H9 (cell line): ENCODE measurements around the gene RARB. TPM values are rescaled to one million over a fixed set of nuclear protein-coding genes. Genes with fewer than 3 reads are reported as not detected.

Source experiments
- DNase-seq: peaks from one replicate; pipeline ENCODE4 v3.0.0-alpha.2; 2017
- H2AFZ ChIP-seq: one replicate; pipeline ENCODE4 v1.6.1; 2013; ENCODE audit warnings: mild to moderate bottlenecking, low read length, control low read depth, moderate library complexity
- H2AK5ac ChIP-seq: 2 replicates; pipeline ENCODE4 v1.6.1; 2013; ENCODE audit warnings: low read length, control low read depth, mixed read lengths; ENCODE audit not compliant: insufficient read length
- H2BK120ac ChIP-seq: one replicate; pipeline ENCODE4 v1.6.1; 2013; ENCODE audit warnings: low read depth, mild to moderate bottlenecking, low read length, control low read depth, inconsistent platforms; ENCODE audit not compliant: poor library complexity, severe bottlenecking
- H2BK12ac ChIP-seq: 2 replicates; pipeline ENCODE4 v1.6.1; 2013; ENCODE audit warnings: low read length, control low read depth, mixed read lengths, low read depth; ENCODE audit not compliant: insufficient read length
- H2BK15ac ChIP-seq: 2 replicates; pipeline ENCODE4 v1.6.1; 2013; ENCODE audit warnings: low read depth, low read length, control low read depth
- H2BK20ac ChIP-seq: one replicate; pipeline ENCODE4 v1.6.1; 2013; ENCODE audit warnings: low read depth, mild to moderate bottlenecking, low read length, control low read depth, inconsistent platforms; ENCODE audit not compliant: poor library complexity, severe bottlenecking
- H2BK5ac ChIP-seq: 2 replicates; pipeline ENCODE4 v1.6.1; 2013; ENCODE audit warnings: low read length, control low read depth, mixed read lengths; ENCODE audit not compliant: insufficient read length
- H3K14ac ChIP-seq: 2 replicates; pipeline ENCODE4 v1.6.1; 2013; ENCODE audit warnings: low read length, control low read depth; ENCODE audit not compliant: insufficient read depth
- H3K18ac ChIP-seq: 2 replicates; pipeline ENCODE4 v1.6.1; 2013; ENCODE audit warnings: low read depth, mild to moderate bottlenecking, mixed read lengths, low read length, control low read depth; ENCODE audit not compliant: insufficient read length
- H3K23ac ChIP-seq: 2 replicates; pipeline ENCODE4 v1.6.1; 2013; ENCODE audit warnings: low read length, control low read depth, mixed read lengths, low read depth; ENCODE audit not compliant: insufficient read length
- H3K23me2 ChIP-seq: 2 replicates; pipeline ENCODE4 v1.6.1; 2013; ENCODE audit warnings: low read depth, mild to moderate bottlenecking, mixed read lengths, low read length, control low read depth; ENCODE audit not compliant: insufficient read length, poor library complexity, severe bottlenecking
- H3K27ac ChIP-seq: 2 replicates; pipeline ENCODE4 v1.5.1; 2013; ENCODE audit warnings: low read length, control low read depth, mixed read lengths, low read depth; ENCODE audit not compliant: insufficient read length
- H3K27me3 ChIP-seq: 2 replicates; pipeline ENCODE4 v1.6.1; 2013; ENCODE audit warnings: low read length, control low read depth, inconsistent platforms; ENCODE audit not compliant: insufficient read depth
- H3K4ac ChIP-seq: 2 replicates; pipeline ENCODE4 v1.6.1; 2013; ENCODE audit warnings: low read depth, mild to moderate bottlenecking, control low read depth, inconsistent platforms, low read length, moderate library complexity
- H3K4me1 ChIP-seq: 2 replicates; pipeline ENCODE4 v1.6.1; 2013; ENCODE audit warnings: low read length, control low read depth, inconsistent platforms; ENCODE audit not compliant: insufficient read depth
- H3K4me2 ChIP-seq: 2 replicates; pipeline ENCODE4 v1.6.1; 2013; ENCODE audit warnings: low read length, control low read depth, mixed read lengths; ENCODE audit not compliant: insufficient read length, insufficient read depth
- H3K56ac ChIP-seq: 2 replicates; pipeline ENCODE4 v1.6.1; 2013; ENCODE audit warnings: low read depth, mild to moderate bottlenecking, mixed read lengths, low read length, control low read depth; ENCODE audit not compliant: insufficient read length
- H3K79me1 ChIP-seq: 2 replicates; pipeline ENCODE4 v1.6.1; 2013; ENCODE audit warnings: low read depth, mild to moderate bottlenecking, moderate library complexity, low read length, control low read depth, inconsistent platforms; ENCODE audit not compliant: insufficient read depth, poor library complexity, severe bottlenecking
- H3K79me2 ChIP-seq: 2 replicates; pipeline ENCODE4 v1.6.1; 2013; ENCODE audit warnings: low read length, control low read depth, inconsistent platforms; ENCODE audit not compliant: insufficient read depth
- H3K9ac ChIP-seq: 2 replicates; pipeline ENCODE4 v1.6.1; 2013; ENCODE audit warnings: low read length, control low read depth, mixed read lengths; ENCODE audit not compliant: insufficient read length; ENCODE audit errors: extremely low read depth
- H3K9me3 ChIP-seq: one replicate; pipeline ENCODE4 v1.6.1; 2013; ENCODE audit warnings: low read depth, low read length, inconsistent platforms; ENCODE audit not compliant: control insufficient read depth
- H3T11ph ChIP-seq: one replicate; pipeline ENCODE4 v1.6.1; 2013; ENCODE audit warnings: mild to moderate bottlenecking, low read length, control low read depth, inconsistent platforms
- H4K20me1 ChIP-seq: one replicate; pipeline ENCODE4 v1.6.1; 2013; ENCODE audit not compliant: control insufficient read depth, insufficient read length, insufficient read depth
- H4K5ac ChIP-seq: 2 replicates; pipeline ENCODE4 v1.6.1; 2013; ENCODE audit warnings: low read depth, mild to moderate bottlenecking, mixed read lengths, low read length, control low read depth; ENCODE audit not compliant: insufficient read length
- H4K8ac ChIP-seq: replicated peaks from 2 replicates; pipeline ENCODE4 v1.6.1; 2013; ENCODE audit warnings: low read length, control low read depth, mixed read lengths, low read depth; ENCODE audit not compliant: insufficient read length
- H4K91ac ChIP-seq: 2 replicates; pipeline ENCODE4 v1.6.1; 2013; ENCODE audit warnings: low read depth, mild to moderate bottlenecking, moderate library complexity, mixed read lengths, low read length, control low read depth; ENCODE audit not compliant: insufficient read length
- H3K27ac Mint-ChIP-seq, 3 experiments: 2 replicates in 2 of 3; 3 replicates in 1 of 3; pipeline ENCODE4 v1.8.0; 2020 to 2021; ENCODE audit warnings: mixed read lengths in 3 of 3, mild to moderate bottlenecking in 1 of 3, moderate library complexity in 1 of 3
- H3K27me3 Mint-ChIP-seq: 2 replicates; pipeline ENCODE4 v1.8.0; 2021; ENCODE audit warnings: low read depth, mild to moderate bottlenecking, moderate library complexity, mixed read lengths
- H3K36me3 Mint-ChIP-seq, 3 experiments: 2 replicates in 2 of 3; 3 replicates in 1 of 3; pipeline ENCODE4 v1.8.0; 2020 to 2021; ENCODE audit warnings: low read depth in 3 of 3, mixed read lengths in 3 of 3; ENCODE audit not compliant: insufficient read depth in 1 of 3
- H3K4me1 Mint-ChIP-seq, 2 experiments: 2 replicates each; pipeline ENCODE4 v1.8.0; 2020; ENCODE audit warnings: mixed read lengths in 2 of 2
- H3K4me3 Mint-ChIP-seq, 2 experiments: 2 replicates in 1 of 2; 3 replicates in 1 of 2; pipeline ENCODE4 v1.8.0; 2020 to 2021; ENCODE audit warnings: mild to moderate bottlenecking in 2 of 2, mixed read lengths in 2 of 2, moderate library complexity in 1 of 2
- H3K9me3 Mint-ChIP-seq, 2 experiments: 2 replicates in 1 of 2; 3 replicates in 1 of 2; pipeline ENCODE4 v1.8.0; 2020; ENCODE audit warnings: mild to moderate bottlenecking in 2 of 2, mixed read lengths in 2 of 2, moderate library complexity in 1 of 2
- WGBS: extraction: QIAGEN DNeasy Blood & Tissue Kit; methylation state at CpG from one replicate; pipeline ENCODE4 v1.1.7; 2013; ENCODE audit warnings: missing lambda C conversion rate, low lambda C conversion rate, mixed read lengths; ENCODE audit not compliant: insufficient read length; ENCODE audit errors: extremely low coverage; 5-methylcytosine and 5-hydroxymethylcytosine counted together
- total RNA-seq: library from RNA; stranded (reverse); gene quantifications from 2 replicates; pipeline ENCODE4 v1.2.1, GENCODE V29; 2021
- TF ChIP-seq, protein P1 (sequence below): fragments of 200-600 bp; sonication (generic); conservative IDR thresholded peaks from 3 replicates; pipeline ENCODE4 v1.8.0; 2021; ENCODE audit warnings: antibody characterized with exemption, mild to moderate bottlenecking

Gene RARB
- total RNA-seq, 1 experiment from 2014 or later = 0.22 TPM

GRCh38 chr3:25587526-25587925, 159.5 kb downstream of the RARB start:
- H2BK120ac ChIP-seq = no peak overlapping the region
- no peaks in the 10 kb centered on the region for H3K36me3 Mint-ChIP-seq
- no peak overlapping the region for H3K27ac Mint-ChIP-seq

More at GRCh38 chr3:25587526-25587925, 159.5 kb downstream of the RARB start:
- no peak overlapping the region for H3K56ac ChIP-seq
- H3K23ac ChIP-seq = no peak overlapping the region
- no peak overlapping the region for H3K4ac ChIP-seq
- H2BK20ac ChIP-seq = no peak overlapping the region
- H3K14ac ChIP-seq = no peak overlapping the region
- no peaks in the 10 kb centered on the region for H3K23me2 ChIP-seq
- H3K4me1 ChIP-seq = no peaks in the 10 kb centered on the region
- H2AK5ac ChIP-seq = no peak overlapping the region
- H3K27me3 ChIP-seq = no peaks in the 10 kb centered on the region
- Mint-ChIP-seq H3K9me3 (no peaks in the 10 kb centered on the region), H3K27me3 (no peaks in the 10 kb centered on the region), H3K4me1 (peaks cover 1 to 4% of the 10 kb centered on the region in 2 experiments), H3K4me3 (no peak overlapping the region)
- no peak overlapping the region for H3K18ac ChIP-seq
- H2BK5ac ChIP-seq = no peak overlapping the region
- no CpG with 5 or more reads among the region's 5 CpGs for WGBS
- no peaks in the 10 kb centered on the region for H4K20me1 ChIP-seq
- no peaks in the 10 kb centered on the region for H3K9me3 ChIP-seq
- TF ChIP-seq, protein P1, sequence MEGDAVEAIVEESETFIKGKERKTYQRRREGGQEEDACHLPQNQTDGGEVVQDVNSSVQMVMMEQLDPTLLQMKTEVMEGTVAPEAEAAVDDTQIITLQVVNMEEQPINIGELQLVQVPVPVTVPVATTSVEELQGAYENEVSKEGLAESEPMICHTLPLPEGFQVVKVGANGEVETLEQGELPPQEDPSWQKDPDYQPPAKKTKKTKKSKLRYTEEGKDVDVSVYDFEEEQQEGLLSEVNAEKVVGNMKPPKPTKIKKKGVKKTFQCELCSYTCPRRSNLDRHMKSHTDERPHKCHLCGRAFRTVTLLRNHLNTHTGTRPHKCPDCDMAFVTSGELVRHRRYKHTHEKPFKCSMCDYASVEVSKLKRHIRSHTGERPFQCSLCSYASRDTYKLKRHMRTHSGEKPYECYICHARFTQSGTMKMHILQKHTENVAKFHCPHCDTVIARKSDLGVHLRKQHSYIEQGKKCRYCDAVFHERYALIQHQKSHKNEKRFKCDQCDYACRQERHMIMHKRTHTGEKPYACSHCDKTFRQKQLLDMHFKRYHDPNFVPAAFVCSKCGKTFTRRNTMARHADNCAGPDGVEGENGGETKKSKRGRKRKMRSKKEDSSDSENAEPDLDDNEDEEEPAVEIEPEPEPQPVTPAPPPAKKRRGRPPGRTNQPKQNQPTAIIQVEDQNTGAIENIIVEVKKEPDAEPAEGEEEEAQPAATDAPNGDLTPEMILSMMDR = no peak
- H4K8ac ChIP-seq = no peak overlapping the region
- H4K91ac ChIP-seq = no peak overlapping the region
- H3K79me1 ChIP-seq = no peaks in the 10 kb centered on the region
- H3K27ac ChIP-seq = no peak overlapping the region
- H3T11ph ChIP-seq = no peak overlapping the region
- no peak overlapping the region for H2BK15ac ChIP-seq
- DNase-seq = no peak
- no peak overlapping the region for H2BK12ac ChIP-seq
- no peak overlapping the region for H3K9ac ChIP-seq
- no peak overlapping the region for H3K4me2 ChIP-seq
- H4K5ac ChIP-seq = no peak overlapping the region
- H3K79me2 ChIP-seq = no peaks in the 10 kb centered on the region
- H2AFZ ChIP-seq = no peak overlapping the region
